H9 (cell line): ENCODE results near the gene STK32B. TPM values are rescaled to one million over a fixed set of nuclear protein-coding genes. Genes with fewer than 3 reads are reported as not detected.

ENCODE experiments used
- DNase-seq: peaks from one replicate; pipeline ENCODE4 v3.0.0-alpha.2; 2017
- H2AFZ ChIP-seq: one replicate; pipeline ENCODE4 v1.6.1; 2013; ENCODE audit warnings: mild to moderate bottlenecking, low read length, control low read depth, moderate library complexity
- H2AK5ac ChIP-seq: 2 replicates; pipeline ENCODE4 v1.6.1; 2013; ENCODE audit warnings: low read length, control low read depth, mixed read lengths; ENCODE audit not compliant: insufficient read length
- H2BK120ac ChIP-seq: one replicate; pipeline ENCODE4 v1.6.1; 2013; ENCODE audit warnings: low read depth, mild to moderate bottlenecking, low read length, control low read depth, inconsistent platforms; ENCODE audit not compliant: poor library complexity, severe bottlenecking
- H2BK12ac ChIP-seq: 2 replicates; pipeline ENCODE4 v1.6.1; 2013; ENCODE audit warnings: low read length, control low read depth, mixed read lengths, low read depth; ENCODE audit not compliant: insufficient read length
- H2BK15ac ChIP-seq: 2 replicates; pipeline ENCODE4 v1.6.1; 2013; ENCODE audit warnings: low read depth, low read length, control low read depth
- H2BK20ac ChIP-seq: one replicate; pipeline ENCODE4 v1.6.1; 2013; ENCODE audit warnings: low read depth, mild to moderate bottlenecking, low read length, control low read depth, inconsistent platforms; ENCODE audit not compliant: poor library complexity, severe bottlenecking
- H2BK5ac ChIP-seq: 2 replicates; pipeline ENCODE4 v1.6.1; 2013; ENCODE audit warnings: low read length, control low read depth, mixed read lengths; ENCODE audit not compliant: insufficient read length
- H3K14ac ChIP-seq: 2 replicates; pipeline ENCODE4 v1.6.1; 2013; ENCODE audit warnings: low read length, control low read depth; ENCODE audit not compliant: insufficient read depth
- H3K18ac ChIP-seq: 2 replicates; pipeline ENCODE4 v1.6.1; 2013; ENCODE audit warnings: low read depth, mild to moderate bottlenecking, mixed read lengths, low read length, control low read depth; ENCODE audit not compliant: insufficient read length
- H3K23ac ChIP-seq: 2 replicates; pipeline ENCODE4 v1.6.1; 2013; ENCODE audit warnings: low read length, control low read depth, mixed read lengths, low read depth; ENCODE audit not compliant: insufficient read length
- H3K23me2 ChIP-seq: 2 replicates; pipeline ENCODE4 v1.6.1; 2013; ENCODE audit warnings: low read depth, mild to moderate bottlenecking, mixed read lengths, low read length, control low read depth; ENCODE audit not compliant: insufficient read length, poor library complexity, severe bottlenecking
- H3K27ac ChIP-seq: 2 replicates; pipeline ENCODE4 v1.5.1; 2013; ENCODE audit warnings: low read length, control low read depth, mixed read lengths, low read depth; ENCODE audit not compliant: insufficient read length
- H3K27me3 ChIP-seq: 2 replicates; pipeline ENCODE4 v1.6.1; 2013; ENCODE audit warnings: low read length, control low read depth, inconsistent platforms; ENCODE audit not compliant: insufficient read depth
- H3K4ac ChIP-seq: 2 replicates; pipeline ENCODE4 v1.6.1; 2013; ENCODE audit warnings: low read depth, mild to moderate bottlenecking, control low read depth, inconsistent platforms, low read length, moderate library complexity
- H3K4me1 ChIP-seq: 2 replicates; pipeline ENCODE4 v1.6.1; 2013; ENCODE audit warnings: low read length, control low read depth, inconsistent platforms; ENCODE audit not compliant: insufficient read depth
- H3K4me2 ChIP-seq: 2 replicates; pipeline ENCODE4 v1.6.1; 2013; ENCODE audit warnings: low read length, control low read depth, mixed read lengths; ENCODE audit not compliant: insufficient read length, insufficient read depth
- H3K56ac ChIP-seq: 2 replicates; pipeline ENCODE4 v1.6.1; 2013; ENCODE audit warnings: low read depth, mild to moderate bottlenecking, mixed read lengths, low read length, control low read depth; ENCODE audit not compliant: insufficient read length
- H3K79me1 ChIP-seq: 2 replicates; pipeline ENCODE4 v1.6.1; 2013; ENCODE audit warnings: low read depth, mild to moderate bottlenecking, moderate library complexity, low read length, control low read depth, inconsistent platforms; ENCODE audit not compliant: insufficient read depth, poor library complexity, severe bottlenecking
- H3K79me2 ChIP-seq: 2 replicates; pipeline ENCODE4 v1.6.1; 2013; ENCODE audit warnings: low read length, control low read depth, inconsistent platforms; ENCODE audit not compliant: insufficient read depth
- H3K9ac ChIP-seq: 2 replicates; pipeline ENCODE4 v1.6.1; 2013; ENCODE audit warnings: low read length, control low read depth, mixed read lengths; ENCODE audit not compliant: insufficient read length; ENCODE audit errors: extremely low read depth
- H3K9me3 ChIP-seq: one replicate; pipeline ENCODE4 v1.6.1; 2013; ENCODE audit warnings: low read depth, low read length, inconsistent platforms; ENCODE audit not compliant: control insufficient read depth
- H3T11ph ChIP-seq: one replicate; pipeline ENCODE4 v1.6.1; 2013; ENCODE audit warnings: mild to moderate bottlenecking, low read length, control low read depth, inconsistent platforms
- H4K20me1 ChIP-seq: one replicate; pipeline ENCODE4 v1.6.1; 2013; ENCODE audit not compliant: control insufficient read depth, insufficient read length, insufficient read depth
- H4K5ac ChIP-seq: 2 replicates; pipeline ENCODE4 v1.6.1; 2013; ENCODE audit warnings: low read depth, mild to moderate bottlenecking, mixed read lengths, low read length, control low read depth; ENCODE audit not compliant: insufficient read length
- H4K8ac ChIP-seq: replicated peaks from 2 replicates; pipeline ENCODE4 v1.6.1; 2013; ENCODE audit warnings: low read length, control low read depth, mixed read lengths, low read depth; ENCODE audit not compliant: insufficient read length
- H4K91ac ChIP-seq: 2 replicates; pipeline ENCODE4 v1.6.1; 2013; ENCODE audit warnings: low read depth, mild to moderate bottlenecking, moderate library complexity, mixed read lengths, low read length, control low read depth; ENCODE audit not compliant: insufficient read length
- H3K27ac Mint-ChIP-seq, 3 experiments: 2 replicates in 2 of 3; 3 replicates in 1 of 3; pipeline ENCODE4 v1.8.0; 2020 to 2021; ENCODE audit warnings: mixed read lengths in 3 of 3, mild to moderate bottlenecking in 1 of 3, moderate library complexity in 1 of 3
- H3K27me3 Mint-ChIP-seq: 2 replicates; pipeline ENCODE4 v1.8.0; 2021; ENCODE audit warnings: low read depth, mild to moderate bottlenecking, moderate library complexity, mixed read lengths
- H3K36me3 Mint-ChIP-seq, 3 experiments: 2 replicates in 2 of 3; 3 replicates in 1 of 3; pipeline ENCODE4 v1.8.0; 2020 to 2021; ENCODE audit warnings: low read depth in 3 of 3, mixed read lengths in 3 of 3; ENCODE audit not compliant: insufficient read depth in 1 of 3
- H3K4me1 Mint-ChIP-seq, 2 experiments: 2 replicates each; pipeline ENCODE4 v1.8.0; 2020; ENCODE audit warnings: mixed read lengths in 2 of 2
- H3K4me3 Mint-ChIP-seq, 2 experiments: 2 replicates in 1 of 2; 3 replicates in 1 of 2; pipeline ENCODE4 v1.8.0; 2020 to 2021; ENCODE audit warnings: mild to moderate bottlenecking in 2 of 2, mixed read lengths in 2 of 2, moderate library complexity in 1 of 2
- H3K9me3 Mint-ChIP-seq, 2 experiments: 2 replicates in 1 of 2; 3 replicates in 1 of 2; pipeline ENCODE4 v1.8.0; 2020; ENCODE audit warnings: mild to moderate bottlenecking in 2 of 2, mixed read lengths in 2 of 2, moderate library complexity in 1 of 2
- WGBS: extraction: QIAGEN DNeasy Blood & Tissue Kit; methylation state at CpG from one replicate; pipeline ENCODE4 v1.1.7; 2013; ENCODE audit warnings: missing lambda C conversion rate, low lambda C conversion rate, mixed read lengths; ENCODE audit not compliant: insufficient read length; ENCODE audit errors: extremely low coverage; 5-methylcytosine and 5-hydroxymethylcytosine counted together
- total RNA-seq: library from RNA; stranded (reverse); gene quantifications from 2 replicates; pipeline ENCODE4 v1.2.1, GENCODE V29; 2021
- TF ChIP-seq, protein P1 (sequence below): fragments of 200-600 bp; sonication (generic); conservative IDR thresholded peaks from 3 replicates; pipeline ENCODE4 v1.8.0; 2021; ENCODE audit warnings: antibody characterized with exemption, mild to moderate bottlenecking

Gene STK32B
- total RNA-seq, 1 experiment from 2014 or later: 1.0 TPM

DNA sequence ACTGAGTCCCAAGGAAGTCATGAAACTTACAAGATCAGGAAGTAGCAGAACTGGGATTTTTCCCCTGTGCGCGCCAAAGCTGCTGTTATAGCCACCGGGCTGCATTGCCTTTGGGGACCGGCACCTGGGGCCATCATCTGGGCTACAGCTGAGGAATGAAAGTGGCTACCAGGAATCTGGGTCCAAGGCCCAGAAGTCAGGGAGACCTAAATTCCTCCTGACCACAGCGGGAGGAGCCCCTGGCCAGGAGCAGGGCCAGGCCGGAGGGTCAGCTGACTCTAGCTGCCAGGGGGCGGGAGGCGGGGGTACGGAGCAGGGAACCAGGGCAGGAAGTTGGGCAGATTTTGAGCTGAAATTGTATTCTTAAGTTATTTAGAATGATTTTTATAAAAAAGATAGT, 414.7 kb downstream of the STK32B start:
- H3K36me3 Mint-ChIP-seq: no peaks in the 10 kb centered on the region; a peak in 1 of 7 replicates
- no CpG with 5 or more reads among the region's 9 CpGs for WGBS
- TF ChIP-seq, protein P1, sequence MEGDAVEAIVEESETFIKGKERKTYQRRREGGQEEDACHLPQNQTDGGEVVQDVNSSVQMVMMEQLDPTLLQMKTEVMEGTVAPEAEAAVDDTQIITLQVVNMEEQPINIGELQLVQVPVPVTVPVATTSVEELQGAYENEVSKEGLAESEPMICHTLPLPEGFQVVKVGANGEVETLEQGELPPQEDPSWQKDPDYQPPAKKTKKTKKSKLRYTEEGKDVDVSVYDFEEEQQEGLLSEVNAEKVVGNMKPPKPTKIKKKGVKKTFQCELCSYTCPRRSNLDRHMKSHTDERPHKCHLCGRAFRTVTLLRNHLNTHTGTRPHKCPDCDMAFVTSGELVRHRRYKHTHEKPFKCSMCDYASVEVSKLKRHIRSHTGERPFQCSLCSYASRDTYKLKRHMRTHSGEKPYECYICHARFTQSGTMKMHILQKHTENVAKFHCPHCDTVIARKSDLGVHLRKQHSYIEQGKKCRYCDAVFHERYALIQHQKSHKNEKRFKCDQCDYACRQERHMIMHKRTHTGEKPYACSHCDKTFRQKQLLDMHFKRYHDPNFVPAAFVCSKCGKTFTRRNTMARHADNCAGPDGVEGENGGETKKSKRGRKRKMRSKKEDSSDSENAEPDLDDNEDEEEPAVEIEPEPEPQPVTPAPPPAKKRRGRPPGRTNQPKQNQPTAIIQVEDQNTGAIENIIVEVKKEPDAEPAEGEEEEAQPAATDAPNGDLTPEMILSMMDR: no peak
- Histone ChIP-seq H3K4ac (no peak overlapping the region), H3K23ac (no peak overlapping the region), H3T11ph (no peak overlapping the region), H3K9ac (no peak overlapping the region), H4K20me1 (no peaks in the 10 kb centered on the region), H3K14ac (no peak overlapping the region), H3K4me2 (no peak overlapping the region), H2BK5ac (no peak overlapping the region), H2AK5ac (no peak overlapping the region), H4K91ac (no peak overlapping the region), H2AFZ (no peak overlapping the region), H3K27ac (no peak overlapping the region), H3K9me3 (no peaks in the 10 kb centered on the region), H2BK120ac (no peak overlapping the region), H3K18ac (no peak overlapping the region), H2BK12ac (no peak overlapping the region), H3K79me1 (no peaks in the 10 kb centered on the region), H2BK20ac (no peak overlapping the region), H3K27me3 (no peaks in the 10 kb centered on the region), H3K4me1 (no peaks in the 10 kb centered on the region), H2BK15ac (no peak overlapping the region), H3K23me2 (no peaks in the 10 kb centered on the region), H3K56ac (no peak overlapping the region), H3K79me2 (no peaks in the 10 kb centered on the region), H4K8ac (no peak overlapping the region), H4K5ac (no peak overlapping the region)
- peaks cover 2 to 5% of the 10 kb centered on the region in 2 experiments; a peak in 3 of 4 replicates for H3K4me1 Mint-ChIP-seq
- H3K27me3 Mint-ChIP-seq: peaks cover 5% of the 10 kb centered on the region
- H3K9me3 Mint-ChIP-seq: no peaks in the 10 kb centered on the region
- H3K27ac Mint-ChIP-seq: no peak overlapping the region
- no peak overlapping the region for H3K4me3 Mint-ChIP-seq
- no peak for DNase-seq
